Osteocyte (in vitro differentiated cells): ENCODE data around the gene ZNF688. TPM values are rescaled to one million over a fixed set of nuclear protein-coding genes. Genes with fewer than 3 reads are reported as not detected.

Experiments
- DNase-seq: peaks from one replicate; pipeline ENCODE4 v3.0.0; 2021; ENCODE audit warnings: mixed read lengths; ENCODE audit not compliant: unreplicated experiment; ENCODE audit errors: extremely low spot score
- H3K27ac Mint-ChIP-seq: one replicate; pipeline ENCODE4 v1.8.0; 2021; ENCODE audit warnings: mild to moderate bottlenecking, mixed read lengths; ENCODE audit not compliant: unreplicated experiment
- H3K27me3 Mint-ChIP-seq: one replicate; pipeline ENCODE4 v1.8.0; 2021; ENCODE audit warnings: mixed read lengths; ENCODE audit not compliant: unreplicated experiment
- H3K36me3 Mint-ChIP-seq: one replicate; pipeline ENCODE4 v1.8.0; 2021; ENCODE audit warnings: mixed read lengths; ENCODE audit not compliant: unreplicated experiment
- H3K4me1 Mint-ChIP-seq: one replicate; pipeline ENCODE4 v1.8.0; 2021; ENCODE audit warnings: mixed read lengths; ENCODE audit not compliant: unreplicated experiment
- H3K4me3 Mint-ChIP-seq: one replicate; pipeline ENCODE4 v1.8.0; 2021; ENCODE audit warnings: mild to moderate bottlenecking, moderate library complexity, mixed read lengths; ENCODE audit not compliant: unreplicated experiment
- H3K9me3 Mint-ChIP-seq: one replicate; pipeline ENCODE4 v1.8.0; 2021; ENCODE audit warnings: mixed read lengths; ENCODE audit not compliant: unreplicated experiment
- total RNA-seq: library from RNA; stranded (reverse); gene quantifications from 2 replicates; pipeline ENCODE4 v1.2.1, GENCODE V29; 2021
- TF ChIP-seq, protein P1 (sequence below): fragments of 200-600 bp; sonication (generic); IDR thresholded peaks from 2 replicates; pipeline ENCODE4 v1.5.0; 2021; ENCODE audit warnings: antibody characterized with exemption, mild to moderate bottlenecking, moderate library complexity

Gene ZNF688
- total RNA-seq, 1 donor from 2014 or later = 10.9 TPM

DNA sequence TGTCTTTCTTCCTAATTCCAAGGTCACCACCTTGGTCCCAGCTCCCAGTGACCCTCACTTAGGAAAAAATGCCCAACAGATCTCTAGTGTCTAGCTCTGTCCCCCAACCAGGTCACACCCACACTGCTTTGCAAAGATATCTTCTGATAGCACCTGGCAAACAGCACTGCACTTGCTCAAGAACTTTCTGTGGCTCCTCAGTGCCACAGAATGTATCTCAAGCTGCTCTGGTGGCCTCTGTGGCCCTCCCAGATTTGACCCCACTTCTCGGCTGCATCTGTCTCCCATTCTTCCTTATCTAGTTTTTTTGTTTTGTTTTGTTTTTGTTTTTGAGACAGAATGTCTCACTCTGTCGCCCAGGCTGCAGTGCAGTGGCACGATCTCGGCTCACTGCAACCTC lies 5.0 kb downstream of the ZNF688 start:
- Mint-ChIP-seq H3K9me3 (no peaks in the 10 kb centered on the region), H3K27ac (no peak overlapping the region), H3K4me3 (no peak overlapping the region), H3K4me1 (peaks cover 8% of the 10 kb centered on the region), H3K27me3 (peaks cover 3% of the 10 kb centered on the region), H3K36me3 (no peaks in the 10 kb centered on the region)
- TF ChIP-seq, protein P1, sequence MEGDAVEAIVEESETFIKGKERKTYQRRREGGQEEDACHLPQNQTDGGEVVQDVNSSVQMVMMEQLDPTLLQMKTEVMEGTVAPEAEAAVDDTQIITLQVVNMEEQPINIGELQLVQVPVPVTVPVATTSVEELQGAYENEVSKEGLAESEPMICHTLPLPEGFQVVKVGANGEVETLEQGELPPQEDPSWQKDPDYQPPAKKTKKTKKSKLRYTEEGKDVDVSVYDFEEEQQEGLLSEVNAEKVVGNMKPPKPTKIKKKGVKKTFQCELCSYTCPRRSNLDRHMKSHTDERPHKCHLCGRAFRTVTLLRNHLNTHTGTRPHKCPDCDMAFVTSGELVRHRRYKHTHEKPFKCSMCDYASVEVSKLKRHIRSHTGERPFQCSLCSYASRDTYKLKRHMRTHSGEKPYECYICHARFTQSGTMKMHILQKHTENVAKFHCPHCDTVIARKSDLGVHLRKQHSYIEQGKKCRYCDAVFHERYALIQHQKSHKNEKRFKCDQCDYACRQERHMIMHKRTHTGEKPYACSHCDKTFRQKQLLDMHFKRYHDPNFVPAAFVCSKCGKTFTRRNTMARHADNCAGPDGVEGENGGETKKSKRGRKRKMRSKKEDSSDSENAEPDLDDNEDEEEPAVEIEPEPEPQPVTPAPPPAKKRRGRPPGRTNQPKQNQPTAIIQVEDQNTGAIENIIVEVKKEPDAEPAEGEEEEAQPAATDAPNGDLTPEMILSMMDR = no peak
- DNase-seq = no peak

DNA sequence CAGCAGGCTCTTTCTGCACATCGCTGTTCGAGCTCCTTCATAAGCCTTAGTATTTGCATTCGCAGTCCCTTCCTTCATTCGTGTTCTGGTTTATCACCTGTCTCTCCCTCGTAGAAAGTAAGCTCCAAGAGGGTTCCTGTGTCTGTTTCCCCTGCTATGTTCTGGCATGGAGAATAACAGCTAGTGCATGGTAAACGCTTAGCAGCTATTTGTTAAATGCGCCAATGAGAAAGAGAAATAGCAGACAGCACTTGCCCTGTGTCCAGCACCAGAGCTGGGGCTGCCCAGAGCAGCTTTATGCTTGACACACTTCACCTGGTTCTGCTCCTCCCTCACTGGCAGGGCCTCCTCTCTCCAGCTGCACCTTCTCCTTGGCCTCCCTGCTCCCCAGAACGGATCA lies 5.5 kb downstream of the ZNF688 start:
- TF ChIP-seq, protein P1 = no peak
- Mint-ChIP-seq H3K4me1 (peaks cover 8% of the 10 kb centered on the region), H3K27ac (no peak overlapping the region), H3K9me3 (no peaks in the 10 kb centered on the region), H3K27me3 (peaks cover 3% of the 10 kb centered on the region), H3K4me3 (no peak overlapping the region), H3K36me3 (no peaks in the 10 kb centered on the region)
- DNase-seq = no peak

DNA sequence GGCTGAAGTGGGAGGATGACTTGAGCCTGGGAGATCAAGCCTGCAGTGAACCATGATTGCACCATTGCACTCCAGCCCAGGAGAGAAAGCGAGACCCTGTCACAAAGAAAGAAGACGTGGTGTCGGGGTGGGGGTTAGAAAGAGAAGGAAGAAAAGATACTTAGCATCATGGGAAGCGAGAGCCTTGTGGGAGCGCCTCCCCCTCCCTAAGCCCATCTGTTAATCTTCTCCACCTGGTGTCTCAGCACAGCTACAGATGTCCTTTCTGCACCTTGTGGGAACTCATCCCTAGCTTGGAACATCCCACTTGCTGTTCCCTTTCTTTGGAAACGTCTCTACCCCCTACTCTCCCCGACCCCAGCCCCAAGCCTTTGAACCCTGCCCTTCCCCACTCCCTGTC lies 6.0 kb downstream of the ZNF688 start:
- Mint-ChIP-seq H3K4me3 (no peak overlapping the region), H3K4me1 (peaks cover 5% of the 10 kb centered on the region), H3K27ac (no peak overlapping the region), H3K36me3 (no peaks in the 10 kb centered on the region), H3K27me3 (peaks cover 3% of the 10 kb centered on the region), H3K9me3 (no peaks in the 10 kb centered on the region)
- no peak for DNase-seq
- TF ChIP-seq, protein P1 = no peak

DNA sequence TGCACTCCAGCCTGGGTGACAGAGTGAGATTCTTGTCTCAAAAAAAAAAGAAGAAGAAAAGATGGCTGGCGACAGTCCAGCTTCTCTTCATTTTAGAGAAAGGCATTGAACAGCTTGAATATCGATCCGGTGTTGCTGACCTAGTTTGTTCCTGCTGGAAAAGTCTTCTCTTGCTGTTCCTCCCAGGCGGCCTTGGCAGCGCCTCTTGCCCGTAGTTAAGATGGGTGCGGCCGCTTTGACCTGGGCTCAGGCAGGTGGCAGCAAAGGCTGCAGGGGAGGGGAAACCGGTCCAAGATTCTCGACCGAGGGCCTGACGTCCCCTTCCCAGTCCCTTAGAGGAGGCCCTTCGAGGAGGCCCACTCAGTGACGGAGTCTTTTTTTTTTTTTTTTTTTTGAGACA lies 9.5 kb downstream of the ZNF688 start:
- Mint-ChIP-seq H3K27ac (no peak overlapping the region), H3K4me1 (peaks cover 11% of the 10 kb centered on the region), H3K27me3 (peaks cover 3% of the 10 kb centered on the region), H3K9me3 (no peaks in the 10 kb centered on the region), H3K36me3 (no peaks in the 10 kb centered on the region), H3K4me3 (no peak overlapping the region)
- DNase-seq = no peak
- TF ChIP-seq, protein P1 = no peak

DNA sequence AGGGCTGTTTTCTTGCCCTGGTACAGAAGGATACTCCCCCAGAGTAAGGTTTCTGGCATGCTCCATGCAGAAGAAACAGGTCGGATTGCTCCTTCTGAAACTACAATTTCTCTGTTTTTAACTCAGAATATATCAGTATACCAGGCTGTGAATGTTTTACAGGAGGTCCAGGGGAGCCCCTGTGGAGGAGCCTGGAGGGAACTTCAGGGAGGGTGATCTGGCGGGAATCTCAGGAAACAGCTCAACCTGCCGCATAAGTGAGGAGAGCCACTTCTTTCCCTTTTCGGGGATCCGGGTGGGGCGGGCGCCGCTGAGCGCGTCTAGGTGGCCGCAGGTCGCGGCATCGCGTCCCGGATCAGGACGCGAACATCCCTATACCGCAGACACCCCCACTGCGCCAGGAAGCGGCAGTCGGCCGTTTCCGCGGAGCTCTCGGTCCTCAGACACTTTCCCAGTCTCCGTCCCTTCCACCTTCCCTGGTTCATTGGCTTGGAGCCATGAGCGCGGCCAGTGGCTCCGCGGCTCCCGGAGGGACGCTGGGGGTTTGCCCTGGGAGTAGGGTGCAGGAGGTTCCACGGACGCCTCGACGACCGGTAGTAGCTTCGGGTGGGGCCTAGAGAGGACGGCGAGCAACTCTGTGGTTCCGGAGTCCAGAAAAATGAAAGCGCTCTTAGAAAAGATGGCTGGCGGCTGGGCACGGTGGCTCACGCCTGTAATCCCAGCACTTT lies 10.3 kb downstream of the ZNF688 start:
- DNase-seq = no peak
- TF ChIP-seq, protein P1 = no peak
- Mint-ChIP-seq H3K4me1 (peaks cover 17% of the 10 kb centered on the region), H3K27me3 (peaks cover 1% of the 10 kb centered on the region), H3K9me3 (no peaks in the 10 kb centered on the region), H3K27ac (no peak overlapping the region), H3K36me3 (peaks cover 1% of the 10 kb centered on the region), H3K4me3 (no peak overlapping the region)
